ENCODE measurements around the gene MYH6. TPM values are rescaled to one million over a fixed set of nuclear protein-coding genes. Genes with fewer than 3 reads are reported as not detected.
"Not testable (repeated sequence)": the region's sequence is repeated elsewhere in the genome, so short reads cannot be mapped to it uniquely, and the experiment has no call there.

MYH6 gene
- total and polyA plus RNA-seq, 2 donors (not counting 1 experiment from before 2014, with no cell fraction given) = not detected

GRCh38 chr14:23386999-23387398 lies 21.1 kb downstream of the MYH6 start:
- H3K27me3 ChIP-seq (ENCODE audit: control insufficient read depth, insufficient read depth, low read length) = peaks cover 3% of the 10 kb centered on the region
- H3K4me3 ChIP-seq (replicated peaks in 1 of 4; ENCODE audit: control extremely low read depth in 1 of 4, insufficient read depth in 1 of 4, low read depth in 3 of 4, low read length in 4 of 4) = no peak overlapping the region
- H2AFZ ChIP-seq (ENCODE audit: low read length) = no peak overlapping the region
- no peaks in the 10 kb centered on the region for H4K20me1 ChIP-seq (ENCODE audit: control insufficient read depth, extremely low read depth, insufficient read depth, low read length)
- no peak for DNase-seq (ENCODE audit: low read depth in 2 of 2)
- H3K4me1 ChIP-seq (ENCODE audit: control insufficient read depth, extremely low read depth, insufficient read depth, low read length) = no peaks in the 10 kb centered on the region
- no peak overlapping the region for H3K27ac ChIP-seq (ENCODE audit: insufficient read depth, low read length)
- H3K36me3 ChIP-seq (ENCODE audit: control insufficient read depth, insufficient read depth, low read length) = no peaks in the 10 kb centered on the region
- no peak overlapping the region for H3K4me2 ChIP-seq (ENCODE audit: extremely low read depth, insufficient read depth, low read length)
- no peak overlapping the region for H3K9ac ChIP-seq (ENCODE audit: insufficient read depth, low read length)
- TF ChIP-seq EZH2 (IDR thresholded peaks at IDR 0.05; ENCODE audit: low read length, missing control alignments) = no peak
- TF ChIP-seq CTCF (conservative IDR thresholded peaks at IDR 0.05 in 1 of 2, IDR thresholded peaks at IDR 0.05 in 1 of 2; ENCODE audit: low read depth in 1 of 2, low read length in 2 of 2) = no peak
- H3K79me2 ChIP-seq (ENCODE audit: control insufficient read depth, insufficient read depth, low read length) = no peaks in the 10 kb centered on the region
- no peaks in the 10 kb centered on the region for H3K9me3 ChIP-seq (ENCODE audit: control insufficient read depth, insufficient read depth, low read depth, low read length)

GRCh38 chr14:23386266-23386657 lies 21.8 kb downstream of the MYH6 start:
- H3K36me3 ChIP-seq (ENCODE audit: control insufficient read depth, insufficient read depth, low read length) = not testable (repeated sequence)

GRCh38 chr14:23385642-23386265 lies 22.3 kb downstream of the MYH6 start:
- H4K20me1 ChIP-seq (ENCODE audit: control insufficient read depth, extremely low read depth, insufficient read depth, low read length) = no peaks in the 10 kb centered on the region
- H3K36me3 ChIP-seq (ENCODE audit: control insufficient read depth, insufficient read depth, low read length) = no peaks in the 10 kb centered on the region
- H3K27me3 ChIP-seq (ENCODE audit: control insufficient read depth, insufficient read depth, low read length) = no peaks in the 10 kb centered on the region
- H3K4me2 ChIP-seq (ENCODE audit: extremely low read depth, insufficient read depth, low read length) = no peak overlapping the region
- H3K4me3 ChIP-seq (replicated peaks in 1 of 4; ENCODE audit: control extremely low read depth in 1 of 4, insufficient read depth in 1 of 4, low read depth in 3 of 4, low read length in 4 of 4) = no peak overlapping the region
- H3K9me3 ChIP-seq (ENCODE audit: control insufficient read depth, insufficient read depth, low read depth, low read length) = no peaks in the 10 kb centered on the region
- H3K79me2 ChIP-seq (ENCODE audit: control insufficient read depth, insufficient read depth, low read length) = no peaks in the 10 kb centered on the region
- H2AFZ ChIP-seq (ENCODE audit: low read length) = no peak overlapping the region
- no peaks in the 10 kb centered on the region for H3K4me1 ChIP-seq (ENCODE audit: control insufficient read depth, extremely low read depth, insufficient read depth, low read length)
- H3K27ac ChIP-seq (ENCODE audit: insufficient read depth, low read length) = no peak overlapping the region
- H3K9ac ChIP-seq (ENCODE audit: insufficient read depth, low read length) = no peak overlapping the region
- no peak for DNase-seq (ENCODE audit: low read depth in 2 of 2)
- TF ChIP-seq CTCF (conservative IDR thresholded peaks at IDR 0.05 in 1 of 2, IDR thresholded peaks at IDR 0.05 in 1 of 2; ENCODE audit: low read depth in 1 of 2, low read length in 2 of 2) (no peak), EZH2 (IDR thresholded peaks at IDR 0.05; ENCODE audit: low read length, missing control alignments) (no peak)

More at GRCh38 chr14:23386266-23386657, 21.8 kb downstream of the MYH6 start:
- not testable (repeated sequence) for H3K27me3 ChIP-seq (ENCODE audit: control insufficient read depth, insufficient read depth, low read length); H4K20me1 ChIP-seq (ENCODE audit: control insufficient read depth, extremely low read depth, insufficient read depth, low read length); H3K4me3 ChIP-seq (replicated peaks in 1 of 4; ENCODE audit: control extremely low read depth in 1 of 4, insufficient read depth in 1 of 4, low read depth in 3 of 4, low read length in 4 of 4); H2AFZ ChIP-seq (ENCODE audit: low read length); H3K9ac ChIP-seq (ENCODE audit: insufficient read depth, low read length); H3K79me2 ChIP-seq (ENCODE audit: control insufficient read depth, insufficient read depth, low read length); H3K4me2 ChIP-seq (ENCODE audit: extremely low read depth, insufficient read depth, low read length); H3K4me1 ChIP-seq (ENCODE audit: control insufficient read depth, extremely low read depth, insufficient read depth, low read length); H3K9me3 ChIP-seq (ENCODE audit: control insufficient read depth, insufficient read depth, low read depth, low read length); DNase-seq (ENCODE audit: low read depth in 2 of 2); H3K27ac ChIP-seq (ENCODE audit: insufficient read depth, low read length)
